ENCODE results near the gene TCL1A.

The TCL1A gene

DNA sequence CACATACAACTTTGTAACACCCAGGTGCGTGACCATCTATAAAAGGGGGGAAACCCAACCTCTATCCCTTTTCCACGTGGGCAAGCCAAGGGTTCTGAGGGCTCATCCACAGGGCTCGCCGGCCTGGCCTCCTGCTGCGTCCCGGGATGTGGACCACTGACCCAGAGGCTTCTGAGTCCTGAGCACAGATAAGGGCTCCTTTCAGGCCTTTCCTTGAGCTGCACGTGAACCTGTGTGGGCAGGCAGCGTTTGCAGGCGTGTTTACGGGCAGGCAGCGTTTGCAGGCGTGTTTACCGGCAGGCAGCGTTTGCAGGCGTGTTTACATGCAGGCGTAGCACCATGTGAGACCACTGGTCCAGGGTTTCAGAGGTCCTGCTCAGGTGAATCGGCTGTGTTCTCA, 3.8 kb downstream of the TCL1A start:
- TF ChIP-seq, protein P1, sequence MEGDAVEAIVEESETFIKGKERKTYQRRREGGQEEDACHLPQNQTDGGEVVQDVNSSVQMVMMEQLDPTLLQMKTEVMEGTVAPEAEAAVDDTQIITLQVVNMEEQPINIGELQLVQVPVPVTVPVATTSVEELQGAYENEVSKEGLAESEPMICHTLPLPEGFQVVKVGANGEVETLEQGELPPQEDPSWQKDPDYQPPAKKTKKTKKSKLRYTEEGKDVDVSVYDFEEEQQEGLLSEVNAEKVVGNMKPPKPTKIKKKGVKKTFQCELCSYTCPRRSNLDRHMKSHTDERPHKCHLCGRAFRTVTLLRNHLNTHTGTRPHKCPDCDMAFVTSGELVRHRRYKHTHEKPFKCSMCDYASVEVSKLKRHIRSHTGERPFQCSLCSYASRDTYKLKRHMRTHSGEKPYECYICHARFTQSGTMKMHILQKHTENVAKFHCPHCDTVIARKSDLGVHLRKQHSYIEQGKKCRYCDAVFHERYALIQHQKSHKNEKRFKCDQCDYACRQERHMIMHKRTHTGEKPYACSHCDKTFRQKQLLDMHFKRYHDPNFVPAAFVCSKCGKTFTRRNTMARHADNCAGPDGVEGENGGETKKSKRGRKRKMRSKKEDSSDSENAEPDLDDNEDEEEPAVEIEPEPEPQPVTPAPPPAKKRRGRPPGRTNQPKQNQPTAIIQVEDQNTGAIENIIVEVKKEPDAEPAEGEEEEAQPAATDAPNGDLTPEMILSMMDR (IDR thresholded peaks at IDR 0.05): no peak
- Histone ChIP-seq H3K79me2 (no peaks in the 10 kb centered on the region), H3K4me2 (ENCODE audit: low read length) (no peak overlapping the region), H3K36me3 (ENCODE audit: control insufficient read depth, insufficient read depth, low read length) (no peaks in the 10 kb centered on the region), H2AFZ (no peak overlapping the region), H3K27ac (no peak overlapping the region), H3K9ac (no peak overlapping the region), H3K4me1 (no peaks in the 10 kb centered on the region), H3K4me3 (ENCODE audit: low read depth, low read length) (no peak overlapping the region), H3K9me3 (ENCODE audit: control insufficient read depth, low read length) (no peaks in the 10 kb centered on the region), H3K27me3 (ENCODE audit: control insufficient read depth, insufficient read depth, low read length) (no peaks in the 10 kb centered on the region)

GRCh38 chr14:95707327-95707726, 6.6 kb downstream of the TCL1A start:
- Histone ChIP-seq H3K36me3 (ENCODE audit: control insufficient read depth, insufficient read depth, low read length) (no peaks in the 10 kb centered on the region), H3K9me3 (ENCODE audit: control insufficient read depth, low read length) (no peaks in the 10 kb centered on the region), H3K27me3 (ENCODE audit: control insufficient read depth, insufficient read depth, low read length) (no peaks in the 10 kb centered on the region), H3K79me2 (no peaks in the 10 kb centered on the region), H3K9ac (no peak overlapping the region), H3K4me1 (no peaks in the 10 kb centered on the region), H3K27ac (no peak overlapping the region), H2AFZ (no peak overlapping the region), H3K4me2 (ENCODE audit: low read length) (no peak overlapping the region), H3K4me3 (ENCODE audit: low read depth, low read length) (no peak overlapping the region)
- TF ChIP-seq, protein P1 (IDR thresholded peaks at IDR 0.05): no peak

GRCh38 chr14:95705518-95705917, 8.4 kb downstream of the TCL1A start:
- Histone ChIP-seq H3K4me3 (ENCODE audit: low read depth, low read length) (no peak overlapping the region), H3K9ac (no peak overlapping the region), H3K79me2 (no peaks in the 10 kb centered on the region), H3K4me2 (ENCODE audit: low read length) (no peak overlapping the region), H3K4me1 (no peaks in the 10 kb centered on the region), H3K27ac (no peak overlapping the region), H3K27me3 (ENCODE audit: control insufficient read depth, insufficient read depth, low read length) (no peaks in the 10 kb centered on the region), H2AFZ (no peak overlapping the region), H3K9me3 (ENCODE audit: control insufficient read depth, low read length) (no peaks in the 10 kb centered on the region), H3K36me3 (ENCODE audit: control insufficient read depth, insufficient read depth, low read length) (no peaks in the 10 kb centered on the region)
- TF ChIP-seq, protein P1 (IDR thresholded peaks at IDR 0.05): no peak

GRCh38 chr14:95703805-95704204, 10.1 kb downstream of the TCL1A start:
- no peak overlapping the region for H2AFZ ChIP-seq
- no peaks in the 10 kb centered on the region for H3K27me3 ChIP-seq (ENCODE audit: control insufficient read depth, insufficient read depth, low read length)
- H3K9me3 ChIP-seq (ENCODE audit: control insufficient read depth, low read length): no peaks in the 10 kb centered on the region
- peaks cover 4% of the 10 kb centered on the region for H3K4me1 ChIP-seq
- no peaks in the 10 kb centered on the region for H3K36me3 ChIP-seq (ENCODE audit: control insufficient read depth, insufficient read depth, low read length)
- TF ChIP-seq, protein P1 (IDR thresholded peaks at IDR 0.05): no peak
- H3K4me2 ChIP-seq (ENCODE audit: low read length): no peak overlapping the region
- no peak overlapping the region for H3K4me3 ChIP-seq (ENCODE audit: low read depth, low read length)
- H3K79me2 ChIP-seq: no peaks in the 10 kb centered on the region
- H3K27ac ChIP-seq: no peak overlapping the region
- no peak overlapping the region for H3K9ac ChIP-seq

DNA sequence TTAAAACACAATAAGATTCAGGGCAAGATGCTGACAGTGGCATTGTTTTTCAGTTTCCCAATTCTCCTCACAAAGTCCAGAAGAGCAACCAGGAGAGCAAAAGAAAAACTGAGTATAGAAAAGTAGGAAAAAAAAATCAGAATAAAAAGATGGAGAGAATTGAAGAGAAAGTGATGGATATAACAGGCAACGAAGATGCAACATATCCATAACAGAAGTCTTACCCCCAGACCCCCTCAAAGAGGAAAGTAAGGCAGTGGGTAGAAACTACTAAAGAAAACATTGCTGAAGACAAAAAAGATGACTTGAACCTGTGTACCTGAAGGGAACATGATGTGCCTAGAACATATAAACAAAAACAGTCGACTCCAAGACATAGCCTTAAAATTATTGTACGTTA, 10.6 kb downstream of the TCL1A start:
- TF ChIP-seq, protein P1 (IDR thresholded peaks at IDR 0.05): no peak
- Histone ChIP-seq H3K4me1 (peaks cover 4% of the 10 kb centered on the region), H3K9me3 (ENCODE audit: control insufficient read depth, low read length) (no peaks in the 10 kb centered on the region), H3K9ac (no peak overlapping the region), H3K27ac (no peak overlapping the region), H3K4me2 (ENCODE audit: low read length) (no peak overlapping the region), H3K36me3 (ENCODE audit: control insufficient read depth, insufficient read depth, low read length) (no peaks in the 10 kb centered on the region), H3K27me3 (ENCODE audit: control insufficient read depth, insufficient read depth, low read length) (no peaks in the 10 kb centered on the region), H3K4me3 (ENCODE audit: low read depth, low read length) (no peak overlapping the region), H3K79me2 (no peaks in the 10 kb centered on the region), H2AFZ (no peak overlapping the region)

Measured in parathyroid adenoma (tissue), 2 donors.